HPDE6-E6E7 (cell line): ENCODE data around the gene ANXA3.
A peak's percentile ranks its signal among the peaks of the same experiment; 100 is the strongest.
"Not testable (repeated sequence)": the region's sequence is repeated elsewhere in the genome, so short reads cannot be mapped to it uniquely, and the experiment has no call there.

ENCODE experiments used
- DNase-seq: peaks from one replicate; pipeline ENCODE4 v3.0.0; 2011; ENCODE audit warnings: missing footprints; ENCODE audit errors: extremely low spot score

The ANXA3 gene

GRCh38 chr4:78543424-78544125, 8.0 kb upstream of the ANXA3 start:
- DNase-seq: no peak

GRCh38 chr4:78544678-78545077, 6.9 kb upstream of the ANXA3 start:
- no peak for DNase-seq

GRCh38 chr4:78545275-78546246, 6.0 kb upstream of the ANXA3 start:
- no peak for DNase-seq

GRCh38 chr4:78547899-78548298, 3.7 kb upstream of the ANXA3 start:
- DNase-seq: not testable (repeated sequence)

- DNase-seq: not testable (repeated sequence)
Observed at GRCh38 chr4:78548889-78549288, 2.7 kb upstream of the ANXA3 start.

GRCh38 chr4:78552389-78553042, 946 bp downstream of the ANXA3 start:
- DNase-seq: peak; percentile 80

GRCh38 chr4:78553043-78553396, 1.4 kb downstream of the ANXA3 start:
- no peak for DNase-seq

- no peak for DNase-seq
Observed at GRCh38 chr4:78553529-78554060, 2.0 kb downstream of the ANXA3 start.

- no peak for DNase-seq
Observed at GRCh38 chr4:78556665-78557064, 5.1 kb downstream of the ANXA3 start.

- no peak for DNase-seq
Observed at GRCh38 chr4:78557841-78558240, 6.3 kb downstream of the ANXA3 start.

- DNase-seq: no peak
Observed at GRCh38 chr4:78558410-78558809, 6.8 kb downstream of the ANXA3 start.

- DNase-seq: no peak
Observed at GRCh38 chr4:78560296-78560963, 8.9 kb downstream of the ANXA3 start.

- DNase-seq: no peak
Observed at GRCh38 chr4:78561677-78562076, 10.1 kb downstream of the ANXA3 start.

- DNase-seq: no peak
Observed at GRCh38 chr4:78562687-78563086, 11.1 kb downstream of the ANXA3 start.

- DNase-seq: peak; percentile 54
Observed at GRCh38 chr4:78565971-78566372, 14.4 kb downstream of the ANXA3 start.

GRCh38 chr4:78566834-78567499, 15.4 kb downstream of the ANXA3 start:
- DNase-seq: no peak

GRCh38 chr4:78567500-78568060, 16.0 kb downstream of the ANXA3 start:
- no peak for DNase-seq

- no peak for DNase-seq
Observed at GRCh38 chr4:78568640-78569305, 17.2 kb downstream of the ANXA3 start.

- DNase-seq: no peak
Observed at GRCh38 chr4:78569306-78569821, 17.8 kb downstream of the ANXA3 start.

- DNase-seq: no peak
Observed at GRCh38 chr4:78570117-78570516, 18.5 kb downstream of the ANXA3 start.
